Measurements from ENCODE around the gene TP53BP2. TPM values are rescaled to one million over a fixed set of nuclear protein-coding genes. Genes with fewer than 3 reads are reported as not detected.

TP53BP2 gene
- total RNA-seq, 4 donors from 2014 or later = 18.9 to 56.5 (median 34.7) TPM

DNA sequence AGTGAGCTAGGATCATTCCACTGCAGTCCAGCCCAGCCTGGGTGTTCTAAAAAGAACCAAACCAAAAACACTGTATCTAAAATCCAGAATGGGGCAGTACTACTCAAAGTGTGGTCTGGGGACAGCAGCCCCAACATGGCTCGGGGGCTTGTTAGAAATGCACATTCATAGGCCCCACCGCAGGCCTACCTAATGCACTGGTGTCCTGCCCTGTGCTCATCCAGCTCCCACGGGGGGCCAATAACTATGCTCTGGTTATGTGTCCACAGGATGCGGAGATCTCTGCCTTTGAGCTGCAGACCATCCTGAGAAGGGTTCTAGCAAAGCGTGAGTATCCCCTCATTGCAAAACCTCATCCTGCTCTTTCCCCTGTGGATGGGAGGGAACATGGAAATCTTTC lies 81.9 kb downstream of the TP53BP2 start:
- TF ChIP-seq, protein P1, sequence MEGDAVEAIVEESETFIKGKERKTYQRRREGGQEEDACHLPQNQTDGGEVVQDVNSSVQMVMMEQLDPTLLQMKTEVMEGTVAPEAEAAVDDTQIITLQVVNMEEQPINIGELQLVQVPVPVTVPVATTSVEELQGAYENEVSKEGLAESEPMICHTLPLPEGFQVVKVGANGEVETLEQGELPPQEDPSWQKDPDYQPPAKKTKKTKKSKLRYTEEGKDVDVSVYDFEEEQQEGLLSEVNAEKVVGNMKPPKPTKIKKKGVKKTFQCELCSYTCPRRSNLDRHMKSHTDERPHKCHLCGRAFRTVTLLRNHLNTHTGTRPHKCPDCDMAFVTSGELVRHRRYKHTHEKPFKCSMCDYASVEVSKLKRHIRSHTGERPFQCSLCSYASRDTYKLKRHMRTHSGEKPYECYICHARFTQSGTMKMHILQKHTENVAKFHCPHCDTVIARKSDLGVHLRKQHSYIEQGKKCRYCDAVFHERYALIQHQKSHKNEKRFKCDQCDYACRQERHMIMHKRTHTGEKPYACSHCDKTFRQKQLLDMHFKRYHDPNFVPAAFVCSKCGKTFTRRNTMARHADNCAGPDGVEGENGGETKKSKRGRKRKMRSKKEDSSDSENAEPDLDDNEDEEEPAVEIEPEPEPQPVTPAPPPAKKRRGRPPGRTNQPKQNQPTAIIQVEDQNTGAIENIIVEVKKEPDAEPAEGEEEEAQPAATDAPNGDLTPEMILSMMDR (IDR thresholded peaks at IDR 0.05; ENCODE audit: low read depth) = no peak

GRCh38 chr1:223763251-223763650 lies 82.5 kb downstream of the TP53BP2 start:
- TF ChIP-seq, protein P1 (IDR thresholded peaks at IDR 0.05; ENCODE audit: low read depth) = no peak

DNA sequence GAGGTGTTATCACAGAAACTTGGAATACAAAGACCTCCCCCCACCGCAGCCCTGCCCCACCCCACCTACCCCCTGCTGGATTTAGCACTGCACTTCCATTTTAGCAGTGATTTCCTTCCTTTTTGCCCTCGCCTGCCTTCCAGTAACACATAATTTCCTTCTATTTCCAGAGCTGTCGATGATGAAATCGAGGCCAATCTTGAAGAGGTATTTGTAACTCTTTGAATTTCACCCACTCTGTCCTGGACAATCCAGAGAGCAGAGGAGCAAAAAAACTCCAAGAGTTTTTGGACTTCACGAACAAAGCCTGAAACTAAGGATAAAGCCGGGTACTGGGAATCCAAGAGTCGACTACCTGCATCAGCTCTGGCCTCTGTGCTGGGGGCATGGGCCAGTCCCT lies 84.3 kb downstream of the TP53BP2 start:
- TF ChIP-seq, protein P1 (IDR thresholded peaks at IDR 0.05; ENCODE audit: low read depth) = no peak

- TF ChIP-seq, protein P1 (IDR thresholded peaks at IDR 0.05; ENCODE audit: low read depth) = no peak
These were observed 84.9 kb downstream of the TP53BP2 start for GRCh38 chr1:223760833-223761232.

- TF ChIP-seq, protein P1 (IDR thresholded peaks at IDR 0.05; ENCODE audit: low read depth) = no peak
These were observed 86.5 kb downstream of the TP53BP2 start for GRCh38 chr1:223759273-223759672.

GRCh38 chr1:223758734-223759133 lies 87.0 kb downstream of the TP53BP2 start:
- TF ChIP-seq, protein P1 (IDR thresholded peaks at IDR 0.05; ENCODE audit: low read depth) = no peak

DNA sequence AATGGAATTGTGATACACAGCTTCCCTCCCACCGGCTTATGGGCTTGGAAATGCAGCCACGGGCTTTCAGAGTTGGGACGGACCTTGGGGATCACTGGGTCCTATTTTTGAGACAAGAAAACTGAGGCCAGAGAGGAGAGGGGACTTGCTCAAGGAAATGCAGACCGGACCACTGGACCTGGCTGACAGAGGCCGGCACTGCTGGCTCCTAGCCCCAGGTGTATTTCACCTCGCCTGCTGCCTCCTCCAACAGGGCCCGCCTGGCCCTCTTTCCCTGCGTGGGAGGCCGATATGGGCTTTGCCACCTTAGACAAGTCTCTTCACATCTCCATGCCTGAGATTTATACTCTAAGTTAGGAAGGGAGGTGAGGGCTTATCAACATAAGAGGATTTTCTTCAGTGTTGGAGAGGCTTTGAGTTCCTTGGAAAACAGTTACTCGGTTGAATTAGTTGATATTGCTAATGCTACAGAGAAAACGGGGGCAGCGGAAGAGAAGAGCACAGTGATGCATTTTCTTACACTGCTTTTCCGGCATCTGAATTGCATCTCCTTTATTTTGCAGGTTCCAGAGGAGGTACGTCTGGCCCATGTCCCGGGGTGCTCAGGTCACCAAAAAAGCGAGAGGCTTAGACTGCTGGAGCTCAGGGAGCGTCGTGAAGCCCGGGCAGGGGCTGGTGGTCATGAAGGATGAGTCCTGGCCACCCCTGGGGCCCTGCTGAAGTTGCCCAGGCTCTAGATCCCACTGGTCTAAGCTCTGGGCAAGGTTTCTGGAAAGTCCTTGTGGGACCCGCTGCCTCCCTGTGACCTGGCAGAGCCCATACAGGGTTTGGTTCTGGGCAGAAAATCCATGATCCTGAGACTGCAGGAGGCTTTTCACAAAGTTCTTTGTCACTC lies 88.7 kb downstream of the TP53BP2 start:
- TF ChIP-seq, protein P1 (IDR thresholded peaks at IDR 0.05; ENCODE audit: low read depth) = no peak
